Loucy (cell line): ENCODE data around the gene C21orf58.

Experiments used
- H2AFZ ChIP-seq: fragments of 200-600 bp; sonication (generic); 2 replicates; pipeline ENCODE4 v1.6.0; 2016; ENCODE audit warnings: antibody characterized with exemption, mild to moderate bottlenecking, low read length, moderate library complexity
- H3F3A ChIP-seq: fragments of 200-600 bp; 2 replicates; pipeline ENCODE4 v1.6.0; 2016; ENCODE audit warnings: antibody characterized with exemption, low read depth, mild to moderate bottlenecking
- H3K27me3 ChIP-seq: fragments of 200-600 bp; sonication (generic); 2 replicates; pipeline ENCODE4 v1.6.1; 2014; ENCODE audit warnings: low read length, mild to moderate bottlenecking; ENCODE audit not compliant: insufficient read depth, poor library complexity, severe bottlenecking
- H3K36me3 ChIP-seq: fragments of 200-600 bp; sonication (generic); 2 replicates; pipeline ENCODE4 v1.6.1; 2016; ENCODE audit warnings: low read length; ENCODE audit not compliant: insufficient read depth
- H3K4me1 ChIP-seq: fragments of 200-600 bp; sonication (generic); 2 replicates; pipeline ENCODE4 v1.5.1; 2014; ENCODE audit warnings: low read length, mild to moderate bottlenecking; ENCODE audit not compliant: insufficient read depth, poor library complexity, severe bottlenecking
- H3K4me2 ChIP-seq: fragments of 200-600 bp; sonication (generic); 2 replicates; pipeline ENCODE4 v1.6.0; 2014; ENCODE audit warnings: antibody characterized with exemption, low read length, low read depth, mild to moderate bottlenecking; ENCODE audit not compliant: poor library complexity, severe bottlenecking
- H3K4me3 ChIP-seq: fragments of 200-600 bp; sonication (generic); 2 replicates; pipeline ENCODE4 v1.5.1; 2014; ENCODE audit warnings: low read length, mild to moderate bottlenecking, mixed read lengths; ENCODE audit not compliant: poor library complexity, severe bottlenecking
- H3K79me2 ChIP-seq: fragments of 200-600 bp; sonication (generic); 2 replicates; pipeline ENCODE4 v1.6.1; 2014; ENCODE audit warnings: low read length; ENCODE audit not compliant: insufficient read depth
- H3K9ac ChIP-seq: fragments of 200-600 bp; sonication (generic); 2 replicates; pipeline ENCODE4 v1.6.0; 2014; ENCODE audit warnings: mild to moderate bottlenecking, low read depth, low read length, moderate library complexity; ENCODE audit not compliant: poor library complexity, severe bottlenecking
- H3K9me2 ChIP-seq: fragments of 200-600 bp; sonication (generic); replicated peaks from 2 replicates; pipeline ENCODE4 v1.6.1; 2016; ENCODE audit warnings: low read depth, low read length, mixed read lengths
- H3K9me3 ChIP-seq: fragments of 200-600 bp; sonication (generic); 2 replicates; pipeline ENCODE4 v1.6.1; 2014; ENCODE audit warnings: mild to moderate bottlenecking, antibody characterized with exemption, low read length, low read depth; ENCODE audit not compliant: insufficient read depth
- H4K20me1 ChIP-seq: fragments of 200-600 bp; sonication (generic); 2 replicates; pipeline ENCODE4 v1.6.0; 2014; ENCODE audit warnings: antibody characterized with exemption, low read length, mild to moderate bottlenecking; ENCODE audit not compliant: insufficient read depth, poor library complexity, severe bottlenecking
- EZH2phosphoT487 ChIP-seq: fragments of 200-600 bp; IDR thresholded peaks from 2 replicates; pipeline ENCODE4 v1.6.1; 2018; ENCODE audit warnings: antibody characterized with exemption, mild to moderate bottlenecking, moderate library complexity, borderline replicate concordance
- TF ChIP-seq, protein P1 (sequence below): fragments of 200-600 bp; sonication (generic); conservative IDR thresholded peaks from 2 replicates; pipeline ENCODE4 v1.5.1; 2014; ENCODE audit warnings: mild to moderate bottlenecking, antibody characterized with exemption, low read length

The C21orf58 gene

DNA sequence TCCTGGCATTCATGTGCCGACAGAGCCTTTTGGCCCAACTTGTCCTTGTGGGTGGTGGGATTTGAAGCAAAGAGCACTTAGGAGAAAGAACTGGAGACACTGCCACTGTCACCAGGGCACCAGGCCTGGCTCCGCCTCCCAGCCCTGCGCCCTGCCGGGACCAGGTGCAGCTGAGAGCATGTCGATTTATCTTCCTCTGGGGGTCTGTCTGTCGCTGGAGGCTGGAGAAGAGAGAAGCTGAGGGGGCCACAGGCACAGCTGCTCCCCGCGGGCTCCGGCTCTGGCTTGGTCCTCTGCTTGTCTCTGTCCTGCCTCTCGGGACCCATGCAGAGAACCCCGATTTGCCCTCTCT is 28.5 kb upstream of the C21orf58 start:
- no peak overlapping the region for H3K4me2 ChIP-seq

DNA sequence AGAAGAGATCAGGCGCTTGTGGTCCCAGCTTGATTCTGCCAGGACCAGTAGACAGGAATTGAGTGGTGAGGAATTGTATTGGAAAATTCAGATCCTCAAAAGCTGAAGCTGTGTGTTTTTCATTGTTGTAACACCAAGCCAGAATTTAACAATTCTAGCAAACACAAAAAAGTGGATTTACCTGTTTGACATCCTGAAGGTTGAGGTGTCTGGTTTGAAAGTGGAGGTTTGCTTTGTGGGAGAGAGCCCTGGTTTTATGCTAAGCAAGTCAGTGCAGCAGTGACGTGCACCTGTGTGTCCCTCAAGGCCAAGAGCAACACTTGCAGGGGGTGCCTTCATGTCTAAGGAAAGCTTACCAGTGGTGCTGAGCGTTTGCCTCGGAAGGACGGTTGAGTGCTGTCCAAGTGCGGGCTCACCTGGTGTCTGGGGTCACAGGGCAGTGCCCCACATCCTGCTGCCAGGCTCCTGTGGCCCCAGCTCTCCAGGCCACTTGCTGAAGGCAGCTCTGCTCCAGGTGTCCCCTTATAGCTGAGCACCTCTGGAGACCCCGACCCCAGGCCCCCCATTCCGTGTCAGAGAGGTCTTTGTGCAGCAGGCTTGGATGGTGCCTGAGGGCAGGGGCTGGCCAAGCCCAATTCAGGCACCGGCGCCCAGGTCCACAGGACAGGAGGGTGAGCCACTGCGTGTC is 27.9 kb upstream of the C21orf58 start:
- H4K20me1 ChIP-seq, result no peaks in the 10 kb centered on the region
- no peaks in the 10 kb centered on the region for H3K9me2 ChIP-seq
- H2AFZ ChIP-seq, result no peak overlapping the region
- no peaks in the 10 kb centered on the region; the same call in 1 of the 2 replicates for H3K79me2 ChIP-seq
- no peaks in the 10 kb centered on the region for H3K27me3 ChIP-seq
- no peak overlapping the region for H3K4me3 ChIP-seq
- no peaks in the 10 kb centered on the region for H3F3A ChIP-seq
- H3K36me3 ChIP-seq, result peaks cover 97% of the 10 kb centered on the region; the same call in 1 of the 2 replicates
- no peak overlapping the region for H3K9ac ChIP-seq
- H3K9me3 ChIP-seq, result no peaks in the 10 kb centered on the region
- no peaks in the 10 kb centered on the region for H3K4me1 ChIP-seq
- no peak for TF ChIP-seq EZH2phosphoT487
- TF ChIP-seq, protein P1, sequence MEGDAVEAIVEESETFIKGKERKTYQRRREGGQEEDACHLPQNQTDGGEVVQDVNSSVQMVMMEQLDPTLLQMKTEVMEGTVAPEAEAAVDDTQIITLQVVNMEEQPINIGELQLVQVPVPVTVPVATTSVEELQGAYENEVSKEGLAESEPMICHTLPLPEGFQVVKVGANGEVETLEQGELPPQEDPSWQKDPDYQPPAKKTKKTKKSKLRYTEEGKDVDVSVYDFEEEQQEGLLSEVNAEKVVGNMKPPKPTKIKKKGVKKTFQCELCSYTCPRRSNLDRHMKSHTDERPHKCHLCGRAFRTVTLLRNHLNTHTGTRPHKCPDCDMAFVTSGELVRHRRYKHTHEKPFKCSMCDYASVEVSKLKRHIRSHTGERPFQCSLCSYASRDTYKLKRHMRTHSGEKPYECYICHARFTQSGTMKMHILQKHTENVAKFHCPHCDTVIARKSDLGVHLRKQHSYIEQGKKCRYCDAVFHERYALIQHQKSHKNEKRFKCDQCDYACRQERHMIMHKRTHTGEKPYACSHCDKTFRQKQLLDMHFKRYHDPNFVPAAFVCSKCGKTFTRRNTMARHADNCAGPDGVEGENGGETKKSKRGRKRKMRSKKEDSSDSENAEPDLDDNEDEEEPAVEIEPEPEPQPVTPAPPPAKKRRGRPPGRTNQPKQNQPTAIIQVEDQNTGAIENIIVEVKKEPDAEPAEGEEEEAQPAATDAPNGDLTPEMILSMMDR, result no peak
- H3K4me2 ChIP-seq, result no peak overlapping the region

More for the DNA sequence above, 28.5 kb upstream of the C21orf58 start:
- H3K9me3 ChIP-seq, result no peaks in the 10 kb centered on the region
- peaks cover 97% of the 10 kb centered on the region; the same call in 1 of the 2 replicates for H3K36me3 ChIP-seq
- no peaks in the 10 kb centered on the region for H4K20me1 ChIP-seq
- H3K4me3 ChIP-seq, result no peak overlapping the region
- H3K79me2 ChIP-seq, result no peaks in the 10 kb centered on the region
- H3K9ac ChIP-seq, result no peak overlapping the region
- no peaks in the 10 kb centered on the region for H3K27me3 ChIP-seq
- no peaks in the 10 kb centered on the region for H3K4me1 ChIP-seq
- H2AFZ ChIP-seq, result no peak overlapping the region
- no peaks in the 10 kb centered on the region for H3F3A ChIP-seq
- no peaks in the 10 kb centered on the region for H3K9me2 ChIP-seq
- no peak for TF ChIP-seq EZH2phosphoT487
- TF ChIP-seq, protein P1, result no peak

DNA sequence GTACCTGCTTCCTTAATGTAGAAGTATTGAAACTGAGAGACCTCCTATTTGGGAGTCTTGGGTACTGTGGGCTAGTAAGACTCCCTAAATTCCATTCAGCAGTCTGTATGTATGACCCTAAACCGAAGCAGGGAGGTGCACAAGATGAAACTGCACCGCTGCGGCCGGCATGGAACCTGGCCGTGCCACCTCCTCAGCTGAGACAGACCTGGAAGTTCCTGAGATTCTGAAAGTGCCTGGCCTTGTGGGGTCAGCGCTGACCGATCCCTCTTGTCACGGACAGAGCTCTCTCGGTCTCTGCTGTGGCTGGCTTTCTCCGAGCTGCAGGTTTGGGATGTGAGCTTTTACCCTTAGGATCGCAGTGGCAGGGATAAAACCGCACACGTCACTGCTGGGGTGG is 27.3 kb upstream of the C21orf58 start:
- TF ChIP-seq, protein P1, result no peak
- no peak for TF ChIP-seq EZH2phosphoT487
- H3F3A ChIP-seq, result no peaks in the 10 kb centered on the region
- H3K4me3 ChIP-seq, result no peak overlapping the region
- H3K4me2 ChIP-seq, result no peak overlapping the region
- no peaks in the 10 kb centered on the region for H3K9me2 ChIP-seq
- no peaks in the 10 kb centered on the region for H3K27me3 ChIP-seq
- no peaks in the 10 kb centered on the region for H3K9me3 ChIP-seq
- no peaks in the 10 kb centered on the region for H4K20me1 ChIP-seq
- no peaks in the 10 kb centered on the region for H3K4me1 ChIP-seq
- peaks cover 4% of the 10 kb centered on the region; the same call in 1 of the 2 replicates for H3K79me2 ChIP-seq
- H3K36me3 ChIP-seq, result peaks cover 97% of the 10 kb centered on the region; the same call in 1 of the 2 replicates
- H3K9ac ChIP-seq, result no peak overlapping the region
- H2AFZ ChIP-seq, result no peak overlapping the region
